Right renal pelvis (tissue), 4 donors: Measurements from ENCODE around the gene PTPRE. TPM values are rescaled to one million over a fixed set of nuclear protein-coding genes. Genes with fewer than 3 reads are reported as not detected.

Source experiments
- DNase-seq, 4 donors: peaks; one replicate each; pipeline ENCODE4 v3.0.0-alpha.2; 2013; ENCODE audit warnings: low read depth in 4 of 4, low spot score in 3 of 4, missing footprints in 1 of 4
- polyA plus RNA-seq, 4 donors: library from polyadenylated mRNA; unstranded; fragments of 120-200 nt; gene quantifications; one replicate each; pipeline ENCODE4 v1.2.1, GENCODE V29; 2013; ENCODE audit not compliant: insufficient read length in 4 of 4

Gene PTPRE
- polyA plus RNA-seq, 4 donors = 5.5 to 6.8 (median 6.2) TPM

GRCh38 chr10:127882391-127882790 is 24.5 kb upstream of the PTPRE start:
- no peak for DNase-seq

GRCh38 chr10:127882801-127883459 is 24.0 kb upstream of the PTPRE start:
- no peak for DNase-seq

GRCh38 chr10:127883516-127883915 is 23.4 kb upstream of the PTPRE start:
- no peak for DNase-seq

- no peak for DNase-seq
Observed at GRCh38 chr10:127884501-127884900, 22.4 kb upstream of the PTPRE start.

GRCh38 chr10:127886371-127887051 is 20.4 kb upstream of the PTPRE start:
- no peak for DNase-seq

GRCh38 chr10:127887541-127888415 is 19.1 kb upstream of the PTPRE start:
- no peak for DNase-seq

GRCh38 chr10:127888521-127889312 is 18.2 kb upstream of the PTPRE start:
- no peak for DNase-seq

- no peak for DNase-seq
Observed at GRCh38 chr10:127889605-127890195, 17.2 kb upstream of the PTPRE start.

GRCh38 chr10:127890216-127890615 is 16.7 kb upstream of the PTPRE start:
- DNase-seq = no peak

GRCh38 chr10:127890832-127891334 is 16.0 kb upstream of the PTPRE start:
- no peak for DNase-seq

- DNase-seq = no peak
Observed at GRCh38 chr10:127892743-127893142, 14.2 kb upstream of the PTPRE start, which contains the start of gene CLRN3. CLRN3 (minus strand) TSS chr10:127892941; CDS start chr10:127892784, 157 bp downstream.

- no peak for DNase-seq
Observed at GRCh38 chr10:127894146-127894545, 12.8 kb upstream of the PTPRE start.

GRCh38 chr10:127896590-127896989 is 10.3 kb upstream of the PTPRE start:
- no peak for DNase-seq

GRCh38 chr10:127897177-127897576 is 9.7 kb upstream of the PTPRE start:
- no peak for DNase-seq

- DNase-seq = no peak
Observed at GRCh38 chr10:127899766-127900387, 7.0 kb upstream of the PTPRE start.

- no peak for DNase-seq
Observed at GRCh38 chr10:127903789-127904188, 3.1 kb upstream of the PTPRE start.

- no peak for DNase-seq
Observed at GRCh38 chr10:127904311-127905000, 2.4 kb upstream of the PTPRE start.

- DNase-seq = no peak
Observed at GRCh38 chr10:127905001-127905847, 1.7 kb upstream of the PTPRE start.
